GM23338 (cell line): ENCODE results near the gene LCE1E. TPM values are rescaled to one million over a fixed set of nuclear protein-coding genes. Genes with fewer than 3 reads are reported as not detected.

Experiments used
- ATAC-seq: fragments of 200-7000 bp; cut with Tn5 transposase; 3 replicates; pipeline ENCODE4 v1.9.1; 2020
- DNase-seq: peaks from one replicate; pipeline ENCODE4 v3.0.0-alpha.2; 2015; ENCODE audit warnings: low spot score
- H2AFZ ChIP-seq: fragments of 200-600 bp; sonication (generic); 2 replicates; pipeline ENCODE4 v1.8.0; 2016; ENCODE audit warnings: antibody characterized with exemption, mild to moderate bottlenecking, moderate library complexity
- H3F3A ChIP-seq: fragments of 200-600 bp; sonication (generic); replicated peaks from 2 replicates; pipeline ENCODE4 v1.8.0; 2017; ENCODE audit warnings: antibody characterized with exemption, mixed run types, low read depth
- H3K27ac ChIP-seq: fragments of 200-600 bp; sonication (generic); 2 replicates; pipeline ENCODE4 v1.6.1; 2016; ENCODE audit warnings: low read depth
- H3K27me3 ChIP-seq: fragments of 200-600 bp; sonication (generic); 2 replicates; pipeline ENCODE4 v1.8.0; 2016; ENCODE audit warnings: mild to moderate bottlenecking, mixed run types, moderate library complexity; ENCODE audit not compliant: insufficient read depth
- H3K36me3 ChIP-seq: fragments of 200-600 bp; sonication (generic); 2 replicates; pipeline ENCODE4 v1.8.0; 2016; ENCODE audit warnings: mild to moderate bottlenecking; ENCODE audit not compliant: insufficient read depth
- H3K4me1 ChIP-seq: fragments of 200-600 bp; sonication (generic); 2 replicates; pipeline ENCODE4 v1.8.0; 2016; ENCODE audit warnings: mild to moderate bottlenecking, moderate library complexity; ENCODE audit not compliant: insufficient read depth
- H3K4me2 ChIP-seq: fragments of 200-600 bp; sonication (generic); 2 replicates; pipeline ENCODE4 v1.7.1; 2017; ENCODE audit warnings: mixed run types
- H3K4me3 ChIP-seq: fragments of 200-600 bp; sonication (generic); 2 replicates; pipeline ENCODE4 v1.6.1; 2016; ENCODE audit warnings: mixed run types
- H3K79me2 ChIP-seq: fragments of 200-600 bp; sonication (generic); replicated peaks from 2 replicates; pipeline ENCODE4 v1.8.0; 2017; ENCODE audit warnings: mild to moderate bottlenecking; ENCODE audit not compliant: insufficient read depth
- H3K9me2 ChIP-seq: fragments of 200-600 bp; sonication (generic); 2 replicates; pipeline ENCODE4 v1.8.0; 2017; ENCODE audit not compliant: insufficient read depth
- H4K20me1 ChIP-seq: fragments of 200-600 bp; sonication (generic); replicated peaks from 2 replicates; pipeline ENCODE4 v1.8.0; 2017; ENCODE audit warnings: mild to moderate bottlenecking; ENCODE audit not compliant: insufficient read depth
- H3K27ac Mint-ChIP-seq: 2 replicates; pipeline ENCODE4 v1.8.0; 2020; ENCODE audit warnings: inconsistent platforms, mild to moderate bottlenecking, moderate library complexity, mixed read lengths
- H3K27me3 Mint-ChIP-seq: 3 replicates; pipeline ENCODE4 v1.8.0; 2022; ENCODE audit warnings: low read depth, mild to moderate bottlenecking, moderate library complexity, mixed read lengths, inconsistent platforms; ENCODE audit not compliant: insufficient read depth, poor library complexity
- H3K36me3 Mint-ChIP-seq: 3 replicates; pipeline ENCODE4 v1.8.0; 2021; ENCODE audit warnings: low read depth, mild to moderate bottlenecking, inconsistent platforms, moderate library complexity, mixed read lengths
- H3K4me1 Mint-ChIP-seq: 3 replicates; pipeline ENCODE4 v1.8.0; 2020; ENCODE audit warnings: mild to moderate bottlenecking, inconsistent platforms, mixed read lengths
- H3K4me3 Mint-ChIP-seq: 3 replicates; pipeline ENCODE4 v1.8.0; 2021; ENCODE audit warnings: moderate library complexity, mild to moderate bottlenecking, inconsistent platforms, mixed read lengths
- H3K9me3 Mint-ChIP-seq: 3 replicates; pipeline ENCODE4 v1.8.0; 2020; ENCODE audit warnings: moderate library complexity, mild to moderate bottlenecking, inconsistent platforms, mixed read lengths
- CREB1 ChIP-seq: fragments of 250-450 bp; sonication (Bioruptor Pico); IDR thresholded peaks from 2 replicates; pipeline ENCODE4 v1.5.0; 2020; ENCODE audit warnings: low read depth, mild to moderate bottlenecking, moderate library complexity
- CTCF ChIP-seq, 2 experiments: fragments of 200-600 bp in 1 of 2; sonication (generic) in 1 of 2; conservative IDR thresholded peaks; 2 replicates each; pipeline versions ENCODE4 v1.5.1 to v1.6.1; 2016 to 2017; ENCODE audit warnings: antibody characterized with exemption in 2 of 2, low read depth in 2 of 2, mild to moderate bottlenecking in 2 of 2, moderate library complexity in 1 of 2
- ETS1 ChIP-seq: IDR thresholded peaks from 2 replicates; pipeline ENCODE4 v1.6.1; 2016; ENCODE audit warnings: antibody characterized with exemption
- EZH2 ChIP-seq: fragments of 200-600 bp; sonication (generic); IDR thresholded peaks from one replicate; pipeline ENCODE4 v1.8.0; 2017; ENCODE audit warnings: antibody characterized with exemption, mild to moderate bottlenecking, low read depth; ENCODE audit not compliant: unreplicated experiment
- EZH2phosphoT487 ChIP-seq: fragments of 200-600 bp; sonication (generic); IDR thresholded peaks from one replicate; pipeline ENCODE4 v1.8.1; 2018; ENCODE audit warnings: antibody characterized with exemption; ENCODE audit not compliant: unreplicated experiment
- JUNB ChIP-seq: IDR thresholded peaks from one replicate; pipeline ENCODE4 v1.6.1; 2016; ENCODE audit warnings: antibody characterized with exemption; ENCODE audit not compliant: unreplicated experiment
- NANOG ChIP-seq: IDR thresholded peaks from 2 replicates; pipeline ENCODE4 v1.6.1; 2016; ENCODE audit warnings: antibody characterized with exemption, borderline replicate concordance
- POLR2AphosphoS5 ChIP-seq: IDR thresholded peaks from 2 replicates; pipeline ENCODE4 v1.6.1; 2016; ENCODE audit warnings: antibody characterized with exemption, low read depth
- REST ChIP-seq: IDR thresholded peaks from one replicate; pipeline ENCODE4 v1.6.1; 2018; ENCODE audit warnings: antibody characterized with exemption; ENCODE audit not compliant: unreplicated experiment
- STAT1 ChIP-seq: IDR thresholded peaks from one replicate; pipeline ENCODE4 v1.6.1; 2016; ENCODE audit warnings: antibody characterized with exemption; ENCODE audit not compliant: unreplicated experiment
- ZNF114 ChIP-seq: fragments of 250-450 bp; sonication (Bioruptor Pico); IDR thresholded peaks from 2 replicates; pipeline ENCODE4 v1.5.0; 2020; ENCODE audit warnings: mild to moderate bottlenecking, moderate library complexity
- ZNF331 ChIP-seq: fragments of 250-450 bp; sonication (Bioruptor Pico); IDR thresholded peaks from 2 replicates; pipeline ENCODE4 v1.5.0; 2020; ENCODE audit warnings: low read depth, mild to moderate bottlenecking, moderate library complexity
- ZNF462 ChIP-seq: fragments of 250-450 bp; sonication (Bioruptor Pico); IDR thresholded peaks from 2 replicates; pipeline ENCODE4 v1.5.0; 2020; ENCODE audit warnings: mild to moderate bottlenecking, moderate library complexity
- polyA plus RNA-seq: library from polyadenylated mRNA; unstranded; fragments of >200 nt; fragmentation: Nextera tagmentation; extraction: Ambion mirVana; gene quantifications from 2 replicates; pipeline ENCODE4 v1.2.1, GENCODE V29; 2016
- total RNA-seq: library from RNA; depleted of rRNA; stranded (reverse); fragments of >200 nt; shearing (Covaris generic); gene quantifications from 2 replicates; pipeline ENCODE4 v1.2.3, GENCODE V29; 2014

Gene LCE1E
- total and polyA plus RNA-seq, 2 experiments from 2014 or later, result not detected

GRCh38 chr1:152747831-152748230 lies 38.2 kb upstream of the LCE1E start:
- no peaks in the 10 kb centered on the region for H3K9me2 ChIP-seq
- H3K27ac ChIP-seq, result no peak overlapping the region
- TF ChIP-seq ZNF114 (CRISPR knock-in tag), result no peak
- no peak for TF ChIP-seq NANOG
- TF ChIP-seq EZH2, result no peak
- TF ChIP-seq POLR2AphosphoS5, result no peak
- TF ChIP-seq ZNF331 (CRISPR knock-in tag), result no peak
- TF ChIP-seq EZH2phosphoT487, result no peak
- no peak for TF ChIP-seq STAT1
- no peak for TF ChIP-seq ETS1
- TF ChIP-seq REST, result no peak
- TF ChIP-seq CREB1 (CRISPR knock-in tag), result no peak
- TF ChIP-seq ZNF462 (CRISPR knock-in tag), result no peak
- TF ChIP-seq CTCF (conservative IDR thresholded peaks at IDR 0.05; ENCODE audit: low read depth in 2 of 2), result no peak
- no peak for TF ChIP-seq JUNB
- H3K79me2 ChIP-seq, result no peaks in the 10 kb centered on the region
- no peaks in the 10 kb centered on the region; the same call in 1 of the 2 replicates for H4K20me1 ChIP-seq
- DNase-seq (no peak), ATAC-seq (no peak)
- H3K4me3 ChIP-seq, result no peak overlapping the region
- H3K36me3 ChIP-seq, result no peaks in the 10 kb centered on the region
- Mint-ChIP-seq H3K9me3 (no peaks in the 10 kb centered on the region), H3K36me3 (no peaks in the 10 kb centered on the region), H3K4me3 (no peak overlapping the region), H3K4me1 (peaks cover 3% of the 10 kb centered on the region; the same call in 2 of the 3 replicates), H3K27me3 (no peaks in the 10 kb centered on the region), H3K27ac (no peak overlapping the region)
- no peak overlapping the region for H2AFZ ChIP-seq
- peaks cover 4% of the 10 kb centered on the region for H3K4me1 ChIP-seq
- H3K4me2 ChIP-seq, result no peak overlapping the region
- H3F3A ChIP-seq, result no peaks in the 10 kb centered on the region
- no peaks in the 10 kb centered on the region for H3K27me3 ChIP-seq
